Activated T-helper 9 cell treated with anti-CD3 and anti-CD28 coated beads, Interleukin-2, amount 50 U/mL, for 16 hours (primary cell): ENCODE results near the gene COL1A1.
A peak's percentile ranks its signal among the peaks of the same experiment; 100 is the strongest.

Experiments used
- DNase-seq: peaks from one replicate; pipeline ENCODE4 v3.0.0-alpha.2; 2020; ENCODE audit warnings: low read depth

Gene COL1A1

GRCh38 chr17:50186661-50187393 is 14.6 kb downstream of the COL1A1 start:
- DNase-seq, result no peak

- no peak for DNase-seq
Measured at GRCh38 chr17:50185631-50186471, 15.6 kb downstream of the COL1A1 start.

- DNase-seq, result no peak
Measured at GRCh38 chr17:50184611-50185398, 16.6 kb downstream of the COL1A1 start.

- DNase-seq, result no peak
Measured at GRCh38 chr17:50184064-50184463, 17.4 kb downstream of the COL1A1 start.

- no peak for DNase-seq
Measured at GRCh38 chr17:50183421-50183994, 17.9 kb downstream of the COL1A1 start.

GRCh38 chr17:50182783-50183420 is 18.5 kb downstream of the COL1A1 start:
- no peak for DNase-seq

DNA sequence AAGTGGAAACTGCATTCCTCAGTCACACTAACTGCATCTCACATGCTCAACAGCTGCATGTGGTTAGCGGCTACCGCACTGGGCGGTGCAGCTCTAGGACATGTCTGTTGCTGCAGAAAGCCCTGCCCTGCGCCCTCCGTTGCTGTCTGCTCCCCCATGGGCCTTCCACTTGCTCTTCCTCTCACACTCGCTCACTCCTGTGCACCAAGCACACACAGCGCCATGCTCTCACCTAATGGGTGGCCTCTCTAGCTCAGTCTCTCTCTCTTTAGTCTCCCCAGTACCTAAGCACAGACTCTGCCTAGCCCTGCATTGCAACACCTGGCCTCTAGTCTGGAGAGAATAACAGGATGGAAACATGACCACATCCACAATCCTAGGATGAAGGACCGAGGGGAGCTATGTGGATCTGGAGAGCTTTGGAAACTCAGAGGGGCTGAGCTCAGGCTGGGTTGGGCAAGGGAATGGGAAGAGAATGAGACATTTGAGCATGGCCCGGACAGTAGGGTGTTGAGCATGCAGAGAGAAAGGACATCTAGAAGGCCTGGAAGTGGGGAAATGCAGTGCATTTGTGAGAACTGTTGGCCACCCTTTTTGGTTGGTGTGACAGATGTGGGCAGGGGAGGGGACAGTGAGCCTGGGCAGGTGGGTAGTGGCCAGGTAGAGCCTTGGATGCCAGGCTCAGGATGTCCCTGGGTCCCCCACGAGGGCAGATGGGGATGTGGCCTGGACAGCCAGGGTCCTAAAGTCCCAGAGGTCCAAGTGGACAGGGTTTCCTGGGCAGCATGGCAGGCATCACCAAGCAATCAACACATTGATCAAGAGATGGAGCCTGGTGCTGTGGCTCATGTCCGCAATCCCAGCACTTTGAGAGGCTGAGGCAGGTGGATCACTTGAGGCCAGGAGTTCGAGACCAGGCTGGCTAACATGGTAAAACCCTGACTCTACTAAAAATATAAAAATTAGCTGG is 19.6 kb downstream of the COL1A1 start:
- DNase-seq, result no peak

DNA sequence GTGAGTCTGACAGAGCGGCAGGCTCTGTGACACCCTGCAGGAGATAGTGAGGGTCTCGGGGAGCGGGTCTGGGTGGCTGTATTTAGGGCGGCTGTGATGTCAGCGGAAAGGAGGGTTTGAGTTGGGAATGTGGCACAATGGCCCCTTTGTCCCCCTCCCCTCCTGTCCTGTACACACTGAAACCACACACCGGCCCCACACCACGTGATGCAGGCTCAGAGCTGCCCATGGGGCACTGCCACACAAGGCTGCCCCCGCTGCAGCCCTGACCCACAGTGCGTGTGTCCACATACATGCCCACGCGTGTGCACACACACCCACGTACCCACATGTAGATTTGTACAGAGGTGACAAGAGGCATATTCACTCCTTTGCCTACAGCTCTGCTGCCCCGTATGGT is 20.3 kb downstream of the COL1A1 start:
- no peak for DNase-seq

DNA sequence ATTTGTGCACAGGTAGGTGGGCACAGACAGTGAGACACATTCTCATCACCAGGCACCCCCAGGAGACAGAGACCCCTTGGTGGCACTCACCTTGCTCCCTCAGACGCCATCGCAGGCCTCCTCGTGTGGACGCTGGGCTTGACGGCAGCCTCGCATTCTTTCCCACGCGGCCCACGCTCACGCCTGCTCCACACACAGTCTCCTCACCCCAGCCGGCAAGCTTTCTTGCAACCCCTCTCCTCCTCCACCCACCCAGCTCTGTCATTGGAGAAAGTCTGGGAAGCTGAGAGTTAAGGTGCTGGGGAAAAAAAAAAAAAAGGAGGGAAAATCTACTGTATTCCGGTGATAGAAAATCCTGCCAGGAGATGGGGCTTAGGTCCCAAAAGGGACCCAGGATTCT is 20.8 kb downstream of the COL1A1 start:
- DNase-seq, result no peak

DNA sequence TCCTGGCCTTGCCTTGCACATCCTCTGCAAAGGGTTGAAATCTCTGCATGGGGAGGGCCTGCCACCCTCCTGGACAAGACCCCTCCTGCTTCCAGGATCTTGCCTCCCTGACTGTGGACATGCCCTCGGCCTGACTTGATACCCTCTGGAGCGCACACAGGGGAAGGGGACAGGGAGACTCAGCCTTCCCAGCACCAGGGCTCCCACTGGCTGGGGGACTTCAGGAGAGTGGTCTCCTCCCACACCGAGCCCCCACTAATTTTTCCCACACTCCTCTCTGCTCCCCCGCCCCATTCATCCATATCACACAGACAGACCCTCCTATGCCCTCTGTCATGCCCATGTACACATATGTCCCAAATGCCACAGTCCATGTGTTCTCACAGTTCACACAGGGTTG is 21.3 kb downstream of the COL1A1 start:
- DNase-seq, result no peak

DNA sequence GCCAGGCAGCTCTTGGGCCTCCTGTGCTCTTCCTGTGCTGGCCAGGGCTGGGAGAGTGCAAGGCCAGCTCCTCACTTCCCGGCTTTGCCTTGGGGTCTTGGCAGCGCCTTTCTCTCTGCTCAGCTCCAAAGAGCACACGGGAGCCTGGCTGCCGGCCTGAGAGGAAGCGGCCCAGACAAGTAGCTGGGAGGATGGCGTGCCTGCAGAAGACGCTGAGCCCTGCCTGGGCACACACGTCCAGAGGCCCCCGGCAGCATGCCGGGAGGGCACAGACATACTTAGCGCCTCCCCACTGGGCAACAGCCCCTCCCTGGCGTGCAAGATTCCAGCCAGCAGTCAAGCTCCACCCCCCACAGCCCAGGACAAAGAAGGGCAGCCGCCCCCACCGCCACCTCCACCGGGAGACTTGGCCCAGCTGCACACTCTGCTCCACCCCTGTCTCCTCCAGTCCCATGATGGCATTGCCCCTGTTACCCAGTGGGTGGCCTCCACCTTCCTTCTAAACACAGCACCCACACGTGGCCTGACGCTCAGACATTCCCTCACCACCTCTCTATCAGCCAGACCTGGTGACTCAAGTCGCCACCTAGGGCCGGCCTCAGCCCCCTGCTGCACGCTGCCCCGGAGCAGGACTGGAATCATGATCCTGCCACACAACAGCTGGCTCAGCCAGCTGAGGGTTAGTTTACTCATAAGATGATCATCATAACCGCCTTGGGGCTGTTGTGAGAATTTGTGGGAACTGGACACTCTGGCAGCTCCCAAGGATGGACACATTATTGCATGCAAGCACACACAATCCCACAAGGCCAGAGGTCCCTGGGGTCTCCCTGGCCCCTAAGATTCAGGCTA is 23.2 kb downstream of the COL1A1 start:
- DNase-seq, result peak; percentile 27

DNA sequence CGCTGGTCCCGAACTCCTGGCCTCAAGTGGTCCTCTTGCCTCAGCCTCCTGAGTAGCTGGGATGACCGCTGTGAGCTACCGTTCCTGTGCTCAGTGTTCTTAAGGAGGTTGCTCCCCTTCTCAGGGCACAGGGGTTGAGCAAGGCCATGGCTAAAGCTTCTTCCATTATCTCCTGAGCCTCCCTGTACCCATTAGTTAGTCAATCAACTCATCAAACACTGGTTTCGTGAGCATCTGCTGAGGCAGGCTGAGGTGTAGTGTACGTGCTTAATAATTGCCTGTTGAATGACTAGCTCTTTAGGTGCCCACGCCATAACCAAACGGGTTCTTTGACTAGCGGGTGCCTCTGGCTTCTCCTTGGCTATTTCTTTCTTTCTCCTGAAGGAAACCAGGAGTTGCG is 24.0 kb downstream of the COL1A1 start:
- DNase-seq, result no peak

- DNase-seq, result no peak
Measured at GRCh38 chr17:50176559-50177357, 24.7 kb downstream of the COL1A1 start.

- DNase-seq, result no peak
Measured at GRCh38 chr17:50175035-50175807, 26.2 kb downstream of the COL1A1 start.

DNA sequence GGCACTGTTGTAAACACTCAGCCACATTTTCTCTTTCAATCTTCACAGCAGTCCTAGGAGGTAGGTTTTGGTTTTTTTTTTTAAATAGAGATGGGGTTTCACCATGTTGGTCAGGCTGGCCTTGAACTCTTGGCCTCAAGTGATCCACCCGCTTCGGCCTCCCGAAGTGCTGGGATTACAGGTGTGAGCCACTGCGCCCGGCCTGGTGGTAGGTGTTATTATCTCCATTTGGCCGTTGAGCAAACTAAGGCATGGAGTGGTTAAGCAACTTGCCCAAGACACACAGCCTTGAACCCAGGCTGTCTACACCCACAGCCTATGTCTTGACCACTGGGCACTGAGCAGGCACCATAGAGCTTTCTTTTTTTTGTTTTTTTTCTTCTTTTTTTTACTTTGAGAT is 27.0 kb downstream of the COL1A1 start:
- no peak for DNase-seq

GRCh38 chr17:50173335-50173941 is 28.0 kb downstream of the COL1A1 start:
- DNase-seq, result no peak

DNA sequence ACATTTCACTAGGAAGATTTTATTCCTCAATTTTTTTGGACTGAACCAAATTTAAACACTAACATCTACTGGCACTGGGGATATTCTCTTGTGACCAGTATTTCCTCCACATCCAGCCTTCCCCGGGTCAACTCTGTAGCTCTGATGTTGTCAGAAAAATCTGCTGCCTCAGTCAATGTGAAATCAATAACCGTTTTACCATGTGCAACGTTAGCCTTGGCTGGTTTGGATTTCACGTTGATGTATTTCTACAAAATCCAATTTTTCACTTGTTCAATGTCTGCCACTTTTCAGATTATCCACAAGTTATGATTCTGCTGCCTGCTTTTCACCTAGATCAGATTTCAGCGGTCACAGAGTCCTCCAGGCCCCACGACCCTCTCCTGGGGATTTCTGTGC is 28.5 kb downstream of the COL1A1 start:
- DNase-seq, result no peak

DNA sequence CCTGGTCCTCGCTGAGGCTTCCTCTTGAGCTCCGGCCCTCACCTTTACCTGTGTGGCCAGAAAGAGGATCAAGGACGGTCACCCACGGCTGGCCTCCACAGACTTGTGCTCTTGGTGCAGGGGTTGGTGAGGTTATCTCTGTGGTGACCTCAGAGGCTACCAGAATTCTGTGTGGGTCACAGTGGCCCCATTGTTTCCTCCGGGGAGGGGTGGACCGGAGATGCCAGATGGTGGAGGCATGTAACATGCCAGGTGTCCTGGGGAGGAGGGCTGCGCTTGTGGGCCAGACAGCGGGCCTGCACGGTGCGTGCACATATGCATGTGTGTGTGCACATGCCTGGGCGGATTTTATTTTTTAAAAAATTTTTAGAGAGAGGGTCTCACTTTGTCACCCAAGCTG is 29.3 kb downstream of the COL1A1 start:
- DNase-seq, result no peak
